Activated CD8-positive, alpha-beta memory T cell treated with anti-CD3 and anti-CD28 coated beads for 24 hours (primary cell): ENCODE results near the gene LMF2.
A peak's percentile ranks its signal among the peaks of the same experiment; 100 is the strongest.

Experiments used
- DNase-seq: peaks from one replicate; pipeline ENCODE4 v3.0.0-alpha.2; 2020

LMF2 gene

GRCh38 chr22:50502628-50503474, 4.7 kb downstream of the LMF2 start:
- no peak for DNase-seq

GRCh38 chr22:50502096-50502495, 5.4 kb downstream of the LMF2 start:
- no peak for DNase-seq

- DNase-seq, result no peak
Measured at GRCh38 chr22:50500452-50500851, 7.0 kb downstream of the LMF2 start.

GRCh38 chr22:50498322-50498890, 9.1 kb downstream of the LMF2 start:
- peak; percentile 83 for DNase-seq

- no peak for DNase-seq
Measured at GRCh38 chr22:50497093-50497492, 10.4 kb downstream of the LMF2 start.

- DNase-seq, result no peak
Measured at GRCh38 chr22:50490531-50491308, 16.8 kb downstream of the LMF2 start.

GRCh38 chr22:50489363-50490243, 17.9 kb downstream of the LMF2 start:
- DNase-seq, result no peak

GRCh38 chr22:50488886-50489285, 18.6 kb downstream of the LMF2 start:
- DNase-seq, result no peak

GRCh38 chr22:50488006-50488677, 19.4 kb downstream of the LMF2 start:
- no peak for DNase-seq

GRCh38 chr22:50487290-50488005, 20.1 kb downstream of the LMF2 start:
- no peak for DNase-seq

GRCh38 chr22:50486561-50487289, 20.8 kb downstream of the LMF2 start, which contains the start of gene MIOX:
TSS of gene MIOX (plus strand) at chr22:50486859. CDS start at chr22:50486898, 39 bp downstream.
- no peak for DNase-seq

- no peak for DNase-seq
Measured at GRCh38 chr22:50485221-50486131, 22.0 kb downstream of the LMF2 start.

GRCh38 chr22:50483977-50484853, 23.3 kb downstream of the LMF2 start:
- DNase-seq, result no peak

GRCh38 chr22:50483556-50483955, 23.9 kb downstream of the LMF2 start:
- no peak for DNase-seq

- no peak for DNase-seq
Measured at GRCh38 chr22:50483106-50483505, 24.4 kb downstream of the LMF2 start.

GRCh38 chr22:50482107-50483074, 25.1 kb downstream of the LMF2 start:
- no peak for DNase-seq

GRCh38 chr22:50481440-50482106, 25.9 kb downstream of the LMF2 start, which contains the start of gene ADM2:
TSS of gene ADM2 (plus strand) at chr22:50481543. CDS start at chr22:50481848, 305 bp downstream.
- DNase-seq, result peak; percentile 86
